Right lobe of liver (tissue), 4 donors: Measurements from ENCODE around the gene LILRA6.
"Not testable (repeated sequence)": the region's sequence is repeated elsewhere in the genome, so short reads cannot be mapped to it uniquely, and the experiment has no call there.

ENCODE experiments used
- CTCF ChIP-seq, 4 donors: fragments of 200-600 bp in 3 of 4; fragments of 450-650 bp in 1 of 4; IDR thresholded peaks; one replicate each; pipeline versions ENCODE4 v1.5.1 to v1.8.0; 2016 to 2022; ENCODE audit warnings: antibody characterized with exemption in 4 of 4, mild to moderate bottlenecking in 2 of 4
- POLR2A ChIP-seq: fragments of 450-650 bp; IDR thresholded peaks from one replicate; pipeline ENCODE4 v1.6.1; 2017; ENCODE audit warnings: antibody characterized with exemption, mild to moderate bottlenecking
- donor health status: DM: no; HTN: no; CAD: no.
- donor health status: DM: no; HTN: no; CAD: no.
- donor health status: DM: no; HTN: yes; CAD: no.

DNA sequence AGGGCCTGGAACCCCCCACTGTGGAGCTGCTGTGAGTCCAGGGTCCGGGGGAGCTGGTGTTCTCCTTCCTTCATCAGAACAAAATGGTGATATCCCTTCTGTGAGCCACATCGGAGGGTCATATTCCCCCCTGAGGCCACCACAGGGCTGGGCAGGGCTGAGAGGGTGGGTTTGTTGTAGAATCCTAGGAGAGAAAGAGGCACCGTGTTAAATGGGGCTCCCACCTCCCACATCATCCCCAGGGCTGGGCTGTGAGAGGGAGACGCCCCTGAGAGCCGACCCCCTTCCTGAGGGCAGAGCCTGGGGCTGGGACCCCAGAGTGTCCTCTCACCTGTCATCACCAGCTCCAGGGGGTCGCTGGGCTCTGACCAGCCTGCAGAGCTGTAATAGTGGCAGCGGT lies 20.6 kb downstream of the LILRA6 start:
- not testable (repeated sequence) for TF ChIP-seq CTCF (IDR thresholded peaks at IDR 0.05); POLR2A
